Endodermal cell (in vitro differentiated cells): Measurements from ENCODE around the gene NREP. TPM values are rescaled to one million over a fixed set of nuclear protein-coding genes. Genes with fewer than 3 reads are reported as not detected.

Experiments
- DNase-seq: peaks from one replicate; pipeline ENCODE4 v3.0.0-alpha.2; 2017
- H3K27ac ChIP-seq: 2 replicates; pipeline ENCODE4 v1.5.1; 2013; ENCODE audit warnings: mild to moderate bottlenecking, low read depth, low read length, moderate library complexity
- H3K27me3 ChIP-seq: 2 replicates; pipeline ENCODE4 v1.6.1; 2013; ENCODE audit warnings: mild to moderate bottlenecking, low read length, moderate library complexity; ENCODE audit not compliant: insufficient read depth, control insufficient read depth, poor library complexity, severe bottlenecking
- H3K36me3 ChIP-seq: 2 replicates; pipeline ENCODE4 v1.7.0; 2013; ENCODE audit warnings: mild to moderate bottlenecking, low read length, moderate library complexity; ENCODE audit not compliant: control insufficient read depth, insufficient read depth
- H3K4me1 ChIP-seq: one replicate; pipeline ENCODE4 v1.7.0; 2013; ENCODE audit warnings: low read length; ENCODE audit not compliant: control insufficient read depth, insufficient read depth
- H3K4me3 ChIP-seq: 2 replicates; pipeline ENCODE4 v1.5.1; 2013; ENCODE audit warnings: mild to moderate bottlenecking, low read length, moderate library complexity
- H3K9ac ChIP-seq: 2 replicates; pipeline ENCODE4 v1.6.1; 2013; ENCODE audit warnings: mild to moderate bottlenecking, low read length, moderate library complexity; ENCODE audit not compliant: poor library complexity, severe bottlenecking; ENCODE audit errors: extremely low read depth
- H3K9me3 ChIP-seq: 2 replicates; pipeline ENCODE4 v1.6.1; 2013; ENCODE audit warnings: mild to moderate bottlenecking, low read length, moderate library complexity; ENCODE audit not compliant: control insufficient read depth
- H3K27ac Mint-ChIP-seq: 2 replicates; pipeline ENCODE4 v1.8.0; 2020; ENCODE audit warnings: mixed read lengths
- H3K27me3 Mint-ChIP-seq: 2 replicates; pipeline ENCODE4 v1.8.0; 2021; ENCODE audit warnings: mild to moderate bottlenecking, mixed read lengths; ENCODE audit not compliant: insufficient read depth
- H3K36me3 Mint-ChIP-seq: 2 replicates; pipeline ENCODE4 v1.8.0; 2020; ENCODE audit warnings: low read depth, mixed read lengths
- H3K4me1 Mint-ChIP-seq: 2 replicates; pipeline ENCODE4 v1.8.0; 2020; ENCODE audit warnings: mixed read lengths
- H3K4me3 Mint-ChIP-seq: 2 replicates; pipeline ENCODE4 v1.8.0; 2020; ENCODE audit warnings: mild to moderate bottlenecking, moderate library complexity, mixed read lengths
- H3K9me3 Mint-ChIP-seq: 2 replicates; pipeline ENCODE4 v1.8.0; 2020; ENCODE audit warnings: mild to moderate bottlenecking, mixed read lengths
- CTCF ChIP-seq: fragments of 200-600 bp; sonication (generic); conservative IDR thresholded peaks from 2 replicates; pipeline ENCODE4 v1.5.0; 2021; ENCODE audit warnings: antibody characterized with exemption, mild to moderate bottlenecking
- WGBS, 2 experiments: methylation state at CpG; one replicate each; pipeline versions ENCODE4 v1.1.5 to v1.1.7; 2013; ENCODE audit warnings: missing lambda C conversion rate in 2 of 2, mixed read lengths in 1 of 2; ENCODE audit not compliant: insufficient coverage in 1 of 2, insufficient read length in 1 of 2; 5-methylcytosine and 5-hydroxymethylcytosine counted together
- total RNA-seq, 2 donors: library from RNA; stranded (reverse); fragmentation: NEBNext Ultra II Directional in 1 of 2; extraction: Animal tissue kit (Norgen Biotek cat#: 25700) in 1 of 2; gene quantifications; 2 replicates in 1 of 2; 3 replicates in 1 of 2; pipeline ENCODE4 v1.2.1, GENCODE V29; 2021

The NREP gene
- total RNA-seq, 2 donors from 2014 or later, result 212 to 238 TPM

GRCh38 chr5:111682121-111682520 lies 74.9 kb downstream of the NREP start:
- Histone ChIP-seq H3K9ac (no peak overlapping the region), H3K9me3 (peaks cover 6% of the 10 kb centered on the region), H3K27me3 (no peaks in the 10 kb centered on the region), H3K4me3 (no peak overlapping the region), H3K36me3 (no peaks in the 10 kb centered on the region), H3K4me1 (no peaks in the 10 kb centered on the region), H3K27ac (no peak overlapping the region)
- WGBS, 2 experiments, result 83 to 90% methylated on average over 4 to 6 of the region's 6 CpGs
- no peaks in the 10 kb centered on the region for H3K9me3 Mint-ChIP-seq
- no peak overlapping the region for H3K4me3 Mint-ChIP-seq
- H3K36me3 Mint-ChIP-seq, result no peaks in the 10 kb centered on the region
- no peaks in the 10 kb centered on the region for H3K27me3 Mint-ChIP-seq
- peaks cover 4% of the 10 kb centered on the region for H3K4me1 Mint-ChIP-seq
- no peak overlapping the region for H3K27ac Mint-ChIP-seq
- no peak for TF ChIP-seq CTCF
- no peak for DNase-seq

- no peak for DNase-seq
- H3K27ac Mint-ChIP-seq, result no peak overlapping the region
These were observed 75.4 kb downstream of the NREP start for GRCh38 chr5:111681414-111682120.

GRCh38 chr5:111680737-111681413 lies 76.1 kb downstream of the NREP start:
- no peak overlapping the region for H3K9ac ChIP-seq
- Mint-ChIP-seq H3K9me3 (no peaks in the 10 kb centered on the region), H3K27me3 (no peaks in the 10 kb centered on the region), H3K4me3 (no peak overlapping the region), H3K36me3 (no peaks in the 10 kb centered on the region), H3K27ac (no peak overlapping the region), H3K4me1 (peaks cover 4% of the 10 kb centered on the region)
- WGBS, 2 experiments, result 93 to 97% methylated on average over 5 to 6 of the region's 6 CpGs
- H3K27me3 ChIP-seq, result no peaks in the 10 kb centered on the region
- no peak overlapping the region for H3K27ac ChIP-seq
- H3K4me1 ChIP-seq, result no peaks in the 10 kb centered on the region
- no peak overlapping the region for H3K4me3 ChIP-seq
- TF ChIP-seq CTCF, result no peak
- DNase-seq, result no peak
- no peaks in the 10 kb centered on the region for H3K9me3 ChIP-seq
- no peaks in the 10 kb centered on the region for H3K36me3 ChIP-seq

More at GRCh38 chr5:111681414-111682120, 75.4 kb downstream of the NREP start:
- Histone ChIP-seq H3K9ac (no peak overlapping the region), H3K36me3 (no peaks in the 10 kb centered on the region), H3K27ac (no peak overlapping the region), H3K27me3 (no peaks in the 10 kb centered on the region), H3K9me3 (peaks cover 5% of the 10 kb centered on the region), H3K4me3 (no peak overlapping the region), H3K4me1 (no peaks in the 10 kb centered on the region)
- Mint-ChIP-seq H3K36me3 (no peaks in the 10 kb centered on the region), H3K9me3 (no peaks in the 10 kb centered on the region), H3K27me3 (no peaks in the 10 kb centered on the region), H3K4me3 (no peak overlapping the region), H3K4me1 (peaks cover 4% of the 10 kb centered on the region)
- 95% methylated on average over 8 of the region's 8 CpGs; no CpG with 5 or more reads in 1 of the 2 experiments for WGBS, 2 experiments
- TF ChIP-seq CTCF, result no peak
